Liver (tissue), 3 donors: ENCODE results near the gene ITGA11.

ENCODE experiments used
- ATF3 ChIP-seq: IDR thresholded peaks from 2 replicates; pipeline ENCODE4 v1.6.1; 2016; ENCODE audit warnings: antibody characterized with exemption
- CTCF ChIP-seq: fragments of 150-350 bp; IDR thresholded peaks from 2 replicates; pipeline ENCODE4 v1.5.1; 2017; ENCODE audit warnings: improper control_type of control experiment, low read depth, low read length; ENCODE audit not compliant: missing input control
- EGR1 ChIP-seq, 2 donors: IDR thresholded peaks; 2 replicates each; pipeline ENCODE4 v1.6.1; 2016 to 2018; ENCODE audit warnings: antibody characterized with exemption in 2 of 2, low read depth in 2 of 2
- RAD21 ChIP-seq, 2 donors: IDR thresholded peaks; 2 replicates each; pipeline ENCODE4 v1.6.1; 2016; ENCODE audit warnings: antibody characterized with exemption in 2 of 2, mild to moderate bottlenecking in 2 of 2
- YY1 ChIP-seq: IDR thresholded peaks from 2 replicates; pipeline ENCODE4 v1.6.1; 2016; ENCODE audit warnings: antibody characterized with exemption, mild to moderate bottlenecking
- TF ChIP-seq, protein P1 (sequence below): IDR thresholded peaks from 2 replicates; pipeline ENCODE4 v1.6.1; 2016; ENCODE audit warnings: antibody characterized with exemption, mild to moderate bottlenecking
- donor health status: healthy.
- donor health status: healthy.

DNA sequence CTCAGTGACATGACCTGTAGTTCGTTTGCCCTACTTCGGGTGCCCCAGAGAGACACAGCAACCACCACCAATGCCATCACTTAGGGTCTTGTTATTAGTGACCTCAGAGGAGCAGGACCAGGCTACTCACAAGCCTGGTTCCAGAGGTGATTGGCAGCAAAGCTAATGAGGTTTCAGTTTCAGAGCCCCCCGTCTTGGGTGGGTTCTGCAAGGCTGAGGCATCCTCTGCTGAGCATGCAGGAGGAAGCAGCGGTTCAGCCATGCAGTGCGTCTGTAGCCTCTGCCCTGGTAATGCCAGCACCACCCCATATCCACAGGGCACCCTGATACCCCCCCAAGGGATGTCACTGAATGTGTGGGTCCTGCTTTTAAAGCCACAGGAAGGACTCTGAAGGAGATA is 39.0 kb upstream of the ITGA11 start:
- TF ChIP-seq CTCF, result no peak
- TF ChIP-seq, protein P1, sequence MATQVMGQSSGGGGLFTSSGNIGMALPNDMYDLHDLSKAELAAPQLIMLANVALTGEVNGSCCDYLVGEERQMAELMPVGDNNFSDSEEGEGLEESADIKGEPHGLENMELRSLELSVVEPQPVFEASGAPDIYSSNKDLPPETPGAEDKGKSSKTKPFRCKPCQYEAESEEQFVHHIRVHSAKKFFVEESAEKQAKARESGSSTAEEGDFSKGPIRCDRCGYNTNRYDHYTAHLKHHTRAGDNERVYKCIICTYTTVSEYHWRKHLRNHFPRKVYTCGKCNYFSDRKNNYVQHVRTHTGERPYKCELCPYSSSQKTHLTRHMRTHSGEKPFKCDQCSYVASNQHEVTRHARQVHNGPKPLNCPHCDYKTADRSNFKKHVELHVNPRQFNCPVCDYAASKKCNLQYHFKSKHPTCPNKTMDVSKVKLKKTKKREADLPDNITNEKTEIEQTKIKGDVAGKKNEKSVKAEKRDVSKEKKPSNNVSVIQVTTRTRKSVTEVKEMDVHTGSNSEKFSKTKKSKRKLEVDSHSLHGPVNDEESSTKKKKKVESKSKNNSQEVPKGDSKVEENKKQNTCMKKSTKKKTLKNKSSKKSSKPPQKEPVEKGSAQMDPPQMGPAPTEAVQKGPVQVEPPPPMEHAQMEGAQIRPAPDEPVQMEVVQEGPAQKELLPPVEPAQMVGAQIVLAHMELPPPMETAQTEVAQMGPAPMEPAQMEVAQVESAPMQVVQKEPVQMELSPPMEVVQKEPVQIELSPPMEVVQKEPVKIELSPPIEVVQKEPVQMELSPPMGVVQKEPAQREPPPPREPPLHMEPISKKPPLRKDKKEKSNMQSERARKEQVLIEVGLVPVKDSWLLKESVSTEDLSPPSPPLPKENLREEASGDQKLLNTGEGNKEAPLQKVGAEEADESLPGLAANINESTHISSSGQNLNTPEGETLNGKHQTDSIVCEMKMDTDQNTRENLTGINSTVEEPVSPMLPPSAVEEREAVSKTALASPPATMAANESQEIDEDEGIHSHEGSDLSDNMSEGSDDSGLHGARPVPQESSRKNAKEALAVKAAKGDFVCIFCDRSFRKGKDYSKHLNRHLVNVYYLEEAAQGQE, result no peak
- TF ChIP-seq RAD21 (IDR thresholded peaks at IDR 0.05), result no peak
- TF ChIP-seq EGR1 (IDR thresholded peaks at IDR 0.05; ENCODE audit: low read depth in 2 of 2), result no peak
- no peak for TF ChIP-seq YY1
- TF ChIP-seq ATF3, result no peak
